WTC11 (cell line): ENCODE data around the gene LRRC72. TPM values are rescaled to one million over a fixed set of nuclear protein-coding genes. Genes with fewer than 3 reads are reported as not detected.

Experiments used
- ATAC-seq: fragments of 200-7000 bp; cut with Tn5 transposase; 2 replicates; pipeline ENCODE4 v1.10.0; 2021; ENCODE audit warnings: mild to moderate bottlenecking, moderate library complexity
- CTCF ChIA-PET: fragments of 300-600 bp; sonication (Branson Sonifier 250); formaldehyde crosslinking; loops from one replicate; lab custom pipeline; 2021; ENCODE audit warnings: antibody characterized with exemption; lab: Charles Lee
- POLR2A ChIA-PET: fragments of 350-600 bp; sonication (Branson Sonifier 250); formaldehyde crosslinking; loops from one replicate; lab custom pipeline; 2021; ENCODE audit warnings: antibody characterized with exemption; lab: Charles Lee
- DNase-seq: peaks from one replicate; pipeline ENCODE4 v3.0.0; 2021; ENCODE audit warnings: low spot score
- H3K27ac Mint-ChIP-seq: 2 replicates; pipeline ENCODE4 v1.8.0; 2021; ENCODE audit warnings: mixed read lengths
- H3K27me3 Mint-ChIP-seq: 2 replicates; pipeline ENCODE4 v1.8.0; 2021; ENCODE audit warnings: low read depth, mild to moderate bottlenecking, moderate library complexity, mixed read lengths
- H3K36me3 Mint-ChIP-seq: 2 replicates; pipeline ENCODE4 v1.8.0; 2021; ENCODE audit warnings: mixed read lengths
- H3K4me1 Mint-ChIP-seq: 2 replicates; pipeline ENCODE4 v1.8.0; 2022; ENCODE audit warnings: mixed read lengths
- H3K4me3 Mint-ChIP-seq: 2 replicates; pipeline ENCODE4 v1.8.0; 2021; ENCODE audit warnings: mild to moderate bottlenecking, moderate library complexity, mixed read lengths
- H3K9me3 Mint-ChIP-seq: 2 replicates; pipeline ENCODE4 v1.8.0; 2021; ENCODE audit warnings: mixed read lengths
- ATF2 ChIP-seq: sonication (generic); formaldehyde crosslinking; IDR thresholded peaks from 2 replicates; pipeline ENCODE4 v1.8.1; 2022; ENCODE audit warnings: low read depth, missing genetic modification reagents, borderline replicate concordance
- ATF6 ChIP-seq: sonication (generic); formaldehyde crosslinking; IDR thresholded peaks from 2 replicates; pipeline ENCODE4 v1.8.1; 2023; ENCODE audit warnings: mild to moderate bottlenecking, missing genetic modification reagents
- CBFB ChIP-seq: sonication (generic); formaldehyde crosslinking; IDR thresholded peaks from 2 replicates; pipeline ENCODE4 v1.8.1; 2022; ENCODE audit warnings: mild to moderate bottlenecking, low read depth, missing genetic modification reagents
- CDX4 ChIP-seq: fragments of 250-450 bp; sonication (Bioruptor Pico); IDR thresholded peaks from 2 replicates; pipeline ENCODE4 v1.9.0; 2021; ENCODE audit warnings: moderate library complexity, mild to moderate bottlenecking, inconsistent platforms, borderline replicate concordance
- ETV6 ChIP-seq: sonication (generic); formaldehyde crosslinking; IDR thresholded peaks from 2 replicates; pipeline ENCODE4 v1.8.1; 2022; ENCODE audit warnings: mild to moderate bottlenecking, missing genetic modification reagents
- FOXK1 ChIP-seq: sonication (generic); formaldehyde crosslinking; IDR thresholded peaks from 2 replicates; pipeline ENCODE4 v1.8.0; 2022; ENCODE audit warnings: mild to moderate bottlenecking, moderate library complexity, missing genetic modification reagents
- FOXP4 ChIP-seq: sonication (generic); formaldehyde crosslinking; IDR thresholded peaks from 2 replicates; pipeline ENCODE4 v1.8.0; 2022; ENCODE audit warnings: mild to moderate bottlenecking, missing genetic modification reagents
- IRF2 ChIP-seq: sonication (generic); formaldehyde crosslinking; IDR thresholded peaks from 2 replicates; pipeline ENCODE4 v1.8.0; 2022; ENCODE audit warnings: low read depth, missing genetic modification reagents, borderline replicate concordance
- MAX ChIP-seq: sonication (generic); formaldehyde crosslinking; IDR thresholded peaks from 2 replicates; pipeline ENCODE4 v1.8.0; 2022; ENCODE audit warnings: mild to moderate bottlenecking, missing genetic modification reagents
- NFATC4 ChIP-seq: fragments of 250-450 bp; sonication (Bioruptor Pico); IDR thresholded peaks from 2 replicates; pipeline ENCODE4 v1.9.0; 2021; ENCODE audit warnings: mild to moderate bottlenecking
- RELA ChIP-seq: sonication (generic); formaldehyde crosslinking; IDR thresholded peaks from 2 replicates; pipeline ENCODE4 v1.8.1; 2022; ENCODE audit warnings: missing genetic modification reagents, mild to moderate bottlenecking, borderline replicate concordance
- RORB ChIP-seq: fragments of 250-450 bp; sonication (Bioruptor Pico); IDR thresholded peaks from 2 replicates; pipeline ENCODE4 v1.9.0; 2021; ENCODE audit warnings: mild to moderate bottlenecking
- SMAD3 ChIP-seq: sonication (generic); formaldehyde crosslinking; IDR thresholded peaks from 2 replicates; pipeline ENCODE4 v1.8.0; 2022; ENCODE audit warnings: missing genetic modification reagents, mild to moderate bottlenecking, borderline replicate concordance
- SOX15 ChIP-seq: fragments of 250-450 bp; sonication (Bioruptor Pico); IDR thresholded peaks from 2 replicates; pipeline ENCODE4 v1.9.0; 2021; ENCODE audit warnings: mild to moderate bottlenecking
- SP1 ChIP-seq: sonication (generic); formaldehyde crosslinking; conservative IDR thresholded peaks from 2 replicates; pipeline ENCODE4 v1.8.1; 2022; ENCODE audit warnings: missing genetic modification reagents
- TCF7 ChIP-seq: sonication (generic); formaldehyde crosslinking; IDR thresholded peaks from 2 replicates; pipeline ENCODE4 v1.8.0; 2022; ENCODE audit warnings: mild to moderate bottlenecking, low read depth, missing genetic modification reagents, moderate library complexity
- USF2 ChIP-seq: sonication (generic); formaldehyde crosslinking; IDR thresholded peaks from 2 replicates; pipeline ENCODE4 v1.8.1; 2023; ENCODE audit warnings: mild to moderate bottlenecking, missing genetic modification reagents, moderate library complexity
- ZNF317 ChIP-seq: sonication (generic); formaldehyde crosslinking; IDR thresholded peaks from 2 replicates; pipeline ENCODE4 v1.8.1; 2023; ENCODE audit warnings: low read depth, mild to moderate bottlenecking, moderate library complexity, missing genetic modification reagents, borderline replicate concordance
- total RNA-seq: library from RNA; stranded (reverse); gene quantifications from 3 replicates; pipeline ENCODE4 v1.2.3, GENCODE V29; 2021

The LRRC72 gene
- total RNA-seq, 1 experiment from 2014 or later = not detected

- TF ChIP-seq ATF2 (CRISPR knock-in tag) (no peak), ETV6 (no peak), CBFB (no peak), USF2 (CRISPR knock-in tag) (no peak), NFATC4 (CRISPR knock-in tag) (no peak)
Observed at GRCh38 chr7:16548428-16548827, 21.8 kb downstream of the LRRC72 start (continued).

GRCh38 chr7:16550671-16551070 is 24.0 kb downstream of the LRRC72 start:
- Mint-ChIP-seq H3K4me1 (no peaks in the 10 kb centered on the region), H3K4me3 (no peak overlapping the region), H3K9me3 (no peaks in the 10 kb centered on the region), H3K36me3 (no peaks in the 10 kb centered on the region), H3K27ac (no peak overlapping the region), H3K27me3 (no peaks in the 10 kb centered on the region)
- POLR2A ChIA-PET = no interaction called here
- CTCF ChIA-PET = interaction anchor here (1.8 kb wide), 1 partner anchor 14 kb away, joined by 8 read pairs; no protein-coding TSS in a partner anchor
- DNase-seq = no peak
- ATAC-seq = no peak
- TF ChIP-seq MAX (CRISPR knock-in tag) (no peak), TCF7 (CRISPR knock-in tag) (no peak), ATF6 (CRISPR knock-in tag) (no peak), SOX15 (CRISPR knock-in tag) (no peak), ZNF317 (CRISPR knock-in tag) (no peak), RORB (CRISPR knock-in tag) (no peak), RELA (CRISPR knock-in tag) (no peak), FOXP4 (CRISPR knock-in tag) (no peak), IRF2 (CRISPR knock-in tag) (no peak), SMAD3 (no peak), CDX4 (CRISPR knock-in tag) (no peak), FOXK1 (CRISPR knock-in tag) (no peak), SP1 (CRISPR knock-in tag) (no peak)
